Caco-2 (cell line): ENCODE measurements around the gene CCDC28B. TPM values are rescaled to one million over a fixed set of nuclear protein-coding genes. Genes with fewer than 3 reads are reported as not detected.

Experiments
- BruUV-seq: library from RNA; stranded (reverse); fragments of 400-500 nt; replicated peaks from 2 replicates; lab custom pipeline; 2021; lab: Mats Ljungman, UMichigan
- CTCF ChIA-PET: fragments of 300-600 bp; sonication (Branson Sonifier 250); formaldehyde crosslinking; loops from one replicate; lab custom pipeline; 2022; ENCODE audit warnings: antibody characterized with exemption; lab: Charles Lee
- POLR2A ChIA-PET: fragments of 300-600 bp; sonication (Branson Sonifier 250); formaldehyde crosslinking; loops from one replicate; lab custom pipeline; 2022; ENCODE audit warnings: antibody characterized with exemption; lab: Charles Lee
- DNase-seq, 2 experiments: peaks; one replicate each; pipeline versions ENCODE4 v3.0.0 to v3.0.0-alpha.2; 2020 to 2022
- H3K27me3 ChIP-seq: replicated peaks from 2 replicates; pipeline ENCODE4 v1.6.0; 2011; ENCODE audit warnings: low read length; ENCODE audit not compliant: control insufficient read depth, insufficient read depth
- H3K36me3 ChIP-seq: 2 replicates; pipeline ENCODE4 v1.5.1; 2011; ENCODE audit warnings: low read length; ENCODE audit not compliant: control insufficient read depth, insufficient read depth
- H3K4me1 ChIP-seq: fragments of 250-450 bp; sonication (Bioruptor Pico); 2 replicates; pipeline ENCODE4 v1.5.1; 2020; ENCODE audit warnings: mild to moderate bottlenecking
- H3K4me3 ChIP-seq: 2 replicates; pipeline ENCODE4 v1.5.1; 2011; ENCODE audit warnings: low read depth, mild to moderate bottlenecking, control low read depth, low read length
- H3K9me3 ChIP-seq: fragments of 250-450 bp; sonication (Bioruptor Pico); 2 replicates; pipeline ENCODE4 v1.5.1; 2020; ENCODE audit warnings: mild to moderate bottlenecking, moderate library complexity
- H3K27ac Mint-ChIP-seq: one replicate; pipeline ENCODE4 v1.8.0; 2022; ENCODE audit warnings: mixed read lengths; ENCODE audit not compliant: unreplicated experiment
- H3K27me3 Mint-ChIP-seq: one replicate; pipeline ENCODE4 v1.8.0; 2022; ENCODE audit warnings: mixed read lengths; ENCODE audit not compliant: insufficient read depth, unreplicated experiment
- H3K36me3 Mint-ChIP-seq: one replicate; pipeline ENCODE4 v1.8.0; 2022; ENCODE audit warnings: mild to moderate bottlenecking, mixed read lengths; ENCODE audit not compliant: insufficient read depth, unreplicated experiment
- H3K4me1 Mint-ChIP-seq: one replicate; pipeline ENCODE4 v1.8.0; 2022; ENCODE audit warnings: low read depth, mixed read lengths; ENCODE audit not compliant: unreplicated experiment
- H3K4me3 Mint-ChIP-seq: one replicate; pipeline ENCODE4 v1.8.0; 2022; ENCODE audit warnings: mild to moderate bottlenecking, moderate library complexity, mixed read lengths; ENCODE audit not compliant: unreplicated experiment
- H3K9me3 Mint-ChIP-seq: one replicate; pipeline ENCODE4 v1.8.0; 2022; ENCODE audit warnings: mixed read lengths; ENCODE audit not compliant: unreplicated experiment
- intact Hi-C: fragments of 100-400 bp; cut with micrococcal nuclease; formaldehyde crosslinking; loops from one replicate; pipeline ENCODE4 v1.10.0; 2022; ENCODE audit not compliant: unreplicated experiment
- total RNA-seq: library from RNA; stranded (reverse); gene quantifications from 2 replicates; pipeline ENCODE4 v1.2.3, GENCODE V29; 2022
- TF ChIP-seq, protein P1 (sequence below), 2 experiments: fragments of 200-600 bp in 1 of 2; IDR thresholded peaks; 1 replicate in 1 of 2; 2 replicates in 1 of 2; pipeline versions ENCODE4 v1.5.1 to v1.8.0; 2011 to 2022; ENCODE audit warnings: antibody characterized with exemption in 1 of 2, control low read depth in 1 of 2, inconsistent platforms in 1 of 2, low read depth in 1 of 2, low read length in 1 of 2, mild to moderate bottlenecking in 1 of 2, moderate library complexity in 1 of 2; ENCODE audit not compliant: insufficient read depth in 1 of 2, severe bottlenecking in 1 of 2, unreplicated experiment in 1 of 2

The CCDC28B gene
- total RNA-seq, 1 experiment from 2014 or later: 3.9 TPM

DNA sequence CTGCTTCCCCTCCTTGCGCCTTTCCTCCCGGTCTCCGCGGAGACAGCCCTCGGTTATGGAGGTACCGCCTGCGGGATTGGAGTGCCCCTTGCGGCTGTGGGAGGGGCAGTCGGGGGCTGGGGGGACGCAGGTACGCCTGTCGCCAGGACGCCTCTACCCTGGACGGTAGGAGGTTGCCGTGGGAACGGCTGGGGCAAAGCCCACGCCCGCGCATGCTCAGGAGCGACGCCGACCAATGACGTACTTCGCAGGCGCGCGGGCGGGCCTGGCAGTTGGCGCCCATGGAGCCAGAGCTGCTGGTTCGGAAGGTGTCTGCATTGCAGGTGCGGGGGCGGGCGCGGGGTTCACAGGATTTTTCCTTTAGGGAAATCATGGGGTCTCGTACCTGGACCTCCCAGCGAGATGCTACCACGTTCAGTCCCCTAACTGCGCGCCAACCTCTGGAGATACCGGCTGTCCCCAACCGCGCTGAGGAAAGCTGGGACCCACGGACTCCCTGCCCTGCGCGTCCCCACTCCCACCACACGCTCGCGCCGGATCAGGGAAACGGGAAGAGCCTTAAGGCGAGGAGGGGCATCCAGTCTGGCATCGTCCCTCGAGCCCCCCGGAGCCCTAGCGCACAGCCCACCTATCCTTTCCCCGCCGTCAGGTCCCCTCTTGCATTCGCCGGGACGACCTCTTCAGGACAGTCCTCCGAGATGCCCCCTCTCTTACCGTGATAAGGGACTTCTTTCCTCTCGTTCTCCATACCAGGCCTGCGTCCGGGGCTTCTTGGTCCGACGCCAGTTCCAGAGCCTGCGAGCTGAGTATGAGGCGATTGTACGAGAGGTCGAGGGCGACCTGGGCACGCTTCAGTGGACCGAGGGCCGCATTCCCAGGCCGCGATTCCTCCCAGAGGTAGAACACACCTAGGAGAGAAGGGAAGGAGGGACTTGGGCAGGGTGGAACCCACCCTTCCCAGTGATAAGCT is 5.3 kb downstream of the CCDC28B start, which contains the start of gene IQCC:
IQCC (plus strand) TSS at position 271 of the 970 bp plus-strand sequence; CDS start at position 282, 11 bp downstream.
- H3K4me1 Mint-ChIP-seq: no peaks in the 10 kb centered on the region
- no peaks in the 10 kb centered on the region for H3K27me3 Mint-ChIP-seq
- H3K36me3 ChIP-seq: no peaks in the 10 kb centered on the region
- peak; percentile 89 to 91 for DNase-seq
- H3K27me3 ChIP-seq: no peaks in the 10 kb centered on the region
- CTCF ChIA-PET: interaction anchor here (1.6 kb wide), 1 partner anchor 10 kb away, joined by 5 read pairs; no protein-coding TSS in a partner anchor
- TF ChIP-seq, protein P1, sequence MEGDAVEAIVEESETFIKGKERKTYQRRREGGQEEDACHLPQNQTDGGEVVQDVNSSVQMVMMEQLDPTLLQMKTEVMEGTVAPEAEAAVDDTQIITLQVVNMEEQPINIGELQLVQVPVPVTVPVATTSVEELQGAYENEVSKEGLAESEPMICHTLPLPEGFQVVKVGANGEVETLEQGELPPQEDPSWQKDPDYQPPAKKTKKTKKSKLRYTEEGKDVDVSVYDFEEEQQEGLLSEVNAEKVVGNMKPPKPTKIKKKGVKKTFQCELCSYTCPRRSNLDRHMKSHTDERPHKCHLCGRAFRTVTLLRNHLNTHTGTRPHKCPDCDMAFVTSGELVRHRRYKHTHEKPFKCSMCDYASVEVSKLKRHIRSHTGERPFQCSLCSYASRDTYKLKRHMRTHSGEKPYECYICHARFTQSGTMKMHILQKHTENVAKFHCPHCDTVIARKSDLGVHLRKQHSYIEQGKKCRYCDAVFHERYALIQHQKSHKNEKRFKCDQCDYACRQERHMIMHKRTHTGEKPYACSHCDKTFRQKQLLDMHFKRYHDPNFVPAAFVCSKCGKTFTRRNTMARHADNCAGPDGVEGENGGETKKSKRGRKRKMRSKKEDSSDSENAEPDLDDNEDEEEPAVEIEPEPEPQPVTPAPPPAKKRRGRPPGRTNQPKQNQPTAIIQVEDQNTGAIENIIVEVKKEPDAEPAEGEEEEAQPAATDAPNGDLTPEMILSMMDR (IDR thresholded peaks at IDR 0.05; ENCODE audit: insufficient read depth in 1 of 2, low read depth in 1 of 2, low read length in 1 of 2, severe bottlenecking in 1 of 2, unreplicated experiment in 1 of 2): peak; percentile 9 to 28
- peak within 1 kb of the TSS; percentile 68 for H3K4me3 ChIP-seq
- TSS peak; percentile 70 for BruUV-seq
- H3K4me1 ChIP-seq: peaks cover 4% of the 10 kb centered on the region; the same call in 1 of the 2 replicates
- H3K27ac Mint-ChIP-seq: peak within 1 kb of the TSS; percentile 89
- peaks cover 23% of the 10 kb centered on the region for H3K36me3 Mint-ChIP-seq
- H3K4me3 Mint-ChIP-seq: peak within 1 kb of the TSS; percentile 90
- intact Hi-C loops: no loop called here
- H3K9me3 Mint-ChIP-seq: no peaks in the 10 kb centered on the region
- POLR2A ChIA-PET: interaction anchor here (0.7 to 0.8 kb wide), 2 partner anchors 10 to 27 kb away, joined by 3 to 4 read pairs; partner anchors contain the start of gene TXLNA
- H3K9me3 ChIP-seq: no peaks in the 10 kb centered on the region

GRCh38 chr1:32208469-32208868 is 8.1 kb downstream of the CCDC28B start:
- H3K4me3 Mint-ChIP-seq: no peak overlapping the region
- no peaks in the 10 kb centered on the region for H3K27me3 Mint-ChIP-seq
- no peak overlapping the region for H3K27ac Mint-ChIP-seq
- intact Hi-C loops: no loop called here
- no peaks in the 10 kb centered on the region for H3K36me3 ChIP-seq
- H3K9me3 Mint-ChIP-seq: no peaks in the 10 kb centered on the region
- CTCF ChIA-PET: no interaction called here
- no peaks in the 10 kb centered on the region for H3K4me1 ChIP-seq
- no peak for DNase-seq
- H3K9me3 ChIP-seq: no peaks in the 10 kb centered on the region
- TF ChIP-seq, protein P1 (IDR thresholded peaks at IDR 0.05; ENCODE audit: insufficient read depth in 1 of 2, low read depth in 1 of 2, low read length in 1 of 2, severe bottlenecking in 1 of 2, unreplicated experiment in 1 of 2): no peak
- H3K27me3 ChIP-seq: no peaks in the 10 kb centered on the region
- H3K4me1 Mint-ChIP-seq: no peaks in the 10 kb centered on the region
- BruUV-seq: no TSS peak
- H3K36me3 Mint-ChIP-seq: peaks cover 16% of the 10 kb centered on the region
- no peak overlapping the region for H3K4me3 ChIP-seq
- POLR2A ChIA-PET: no interaction called here

DNA sequence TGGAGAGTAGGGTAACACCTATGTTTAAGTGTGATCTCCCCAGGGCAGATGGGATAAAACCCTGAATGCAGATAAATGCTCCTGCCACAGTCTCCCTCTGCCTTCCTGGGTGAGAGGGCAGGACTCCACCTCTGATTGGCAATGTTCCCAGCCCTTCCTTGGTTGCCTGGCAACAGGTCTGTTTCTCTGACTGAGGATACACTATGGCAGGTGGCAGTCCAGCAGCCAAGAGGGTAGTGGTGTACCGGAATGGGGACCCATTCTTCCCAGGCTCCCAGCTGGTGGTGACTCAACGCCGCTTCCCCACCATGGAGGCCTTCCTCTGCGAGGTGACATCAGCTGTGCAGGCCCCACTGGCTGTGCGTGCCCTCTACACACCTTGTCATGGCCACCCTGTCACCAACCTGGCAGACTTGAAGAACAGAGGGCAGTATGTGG is 8.5 kb downstream of the CCDC28B start, which contains the start of gene DCDC2B:
DCDC2B (plus strand) TSS at position 199 of the 438 bp plus-strand sequence; CDS start at position 204, 5 bp downstream.
- Mint-ChIP-seq H3K27ac (no peak within 1 kb of the TSS), H3K4me3 (no peak within 1 kb of the TSS), H3K27me3 (no peaks in the 10 kb centered on the region), H3K36me3 (peaks cover 16% of the 10 kb centered on the region), H3K4me1 (no peaks in the 10 kb centered on the region), H3K9me3 (no peaks in the 10 kb centered on the region)
- intact Hi-C loops: no loop called here
- ChIA-PET CTCF (no interaction called here), POLR2A (no interaction called here)
- Histone ChIP-seq H3K4me3 (no peak within 1 kb of the TSS), H3K36me3 (no peaks in the 10 kb centered on the region), H3K9me3 (no peaks in the 10 kb centered on the region), H3K27me3 (no peaks in the 10 kb centered on the region), H3K4me1 (no peaks in the 10 kb centered on the region)
- TF ChIP-seq, protein P1 (IDR thresholded peaks at IDR 0.05; ENCODE audit: insufficient read depth in 1 of 2, low read depth in 1 of 2, low read length in 1 of 2, severe bottlenecking in 1 of 2, unreplicated experiment in 1 of 2): no peak
- no peak for DNase-seq
- no TSS peak for BruUV-seq
